T-helper 2 cell (primary cell): Measurements from ENCODE around the gene EXOC6B.

Source experiments
- DNase-seq, 5 experiments: peaks; one replicate each; pipeline versions ENCODE4 v3.0.0 to v3.0.0-alpha.2; 2012 to 2022

The EXOC6B gene

GRCh38 chr2:72341639-72342038 lies 484.2 kb downstream of the EXOC6B start:
- no peak for DNase-seq

GRCh38 chr2:72340665-72341064 lies 485.2 kb downstream of the EXOC6B start:
- no peak for DNase-seq

DNA sequence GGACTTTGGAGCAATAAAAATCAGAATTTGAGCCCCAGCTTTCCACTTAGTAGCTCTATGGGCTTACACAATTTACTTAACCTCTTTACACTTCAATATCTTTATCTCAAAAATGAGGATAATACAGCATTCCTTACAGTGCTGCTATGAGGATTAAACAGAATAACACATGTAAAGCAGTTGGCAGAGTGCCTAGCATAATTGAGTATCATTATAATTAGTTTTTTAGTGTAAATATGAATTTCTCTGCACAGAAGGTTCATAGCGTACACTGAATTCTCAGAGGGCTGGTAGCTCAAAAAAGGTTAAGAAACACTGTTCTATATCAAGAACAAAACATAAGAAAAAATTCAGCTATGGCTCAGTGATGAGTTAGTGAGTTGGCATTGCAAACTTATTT lies 487.8 kb downstream of the EXOC6B start:
- DNase-seq = no peak

DNA sequence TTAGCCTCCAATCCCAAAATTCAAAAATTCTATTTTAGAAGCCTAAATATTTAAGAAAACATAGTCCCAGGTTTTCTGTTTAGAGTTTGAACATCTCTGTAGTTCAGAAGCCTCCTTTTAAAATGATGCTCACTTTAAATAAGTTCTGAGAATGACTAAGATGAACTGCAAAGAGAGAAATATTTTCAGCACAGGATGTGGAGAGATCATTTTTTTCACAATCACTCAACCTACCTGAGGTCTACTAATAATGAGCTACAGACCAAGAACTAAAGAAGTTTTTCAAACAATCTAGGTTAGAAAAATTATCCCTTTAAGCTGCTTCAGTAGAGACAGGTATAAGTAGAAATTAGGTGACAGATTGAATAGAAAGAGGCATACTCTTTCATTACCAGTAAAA lies 493.1 kb downstream of the EXOC6B start:
- peak in 1 of 5 experiments; percentile 68 for DNase-seq

- DNase-seq = no peak
Measured at GRCh38 chr2:72330652-72331051, 495.2 kb downstream of the EXOC6B start.

- DNase-seq = no peak
Measured at GRCh38 chr2:72326759-72327158, 499.1 kb downstream of the EXOC6B start.

DNA sequence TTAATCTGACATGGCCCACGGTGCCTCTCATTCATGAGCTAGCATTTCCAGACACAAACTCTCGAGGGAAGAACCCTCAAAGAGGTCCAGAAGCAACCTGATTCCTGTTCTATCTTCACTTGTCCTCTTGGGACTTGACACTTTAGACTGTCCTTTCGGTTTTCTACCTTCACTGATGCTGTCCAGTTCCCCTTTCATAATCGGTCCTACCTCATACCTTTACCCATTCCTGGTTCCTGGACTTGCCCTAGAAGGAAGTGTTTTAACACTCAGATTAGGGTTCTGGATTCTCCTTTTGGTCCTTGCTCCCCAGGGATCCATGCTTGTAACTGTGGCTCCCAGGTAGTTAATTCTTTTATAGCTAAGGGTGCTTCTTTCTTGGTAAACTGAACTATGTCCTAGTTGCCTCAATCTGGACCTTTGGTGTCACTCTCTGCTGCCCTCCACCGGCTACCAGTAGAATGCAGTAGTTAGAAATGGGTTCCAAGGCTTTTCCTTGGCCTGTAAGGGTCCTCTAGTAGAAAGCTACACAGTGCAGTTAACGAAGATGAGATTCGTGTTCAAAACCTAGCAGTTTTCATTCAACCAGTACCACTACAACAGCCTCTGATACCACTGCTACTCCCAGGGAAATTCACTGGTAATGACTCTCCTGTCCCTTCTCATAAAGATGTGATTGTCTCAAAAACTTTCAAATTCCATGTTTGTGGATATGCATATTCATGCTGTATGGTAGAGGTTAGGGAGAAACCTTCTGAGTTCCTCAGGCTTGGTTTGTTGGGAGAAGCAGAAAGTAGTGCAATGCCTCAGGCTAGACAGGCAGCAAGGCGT lies 500.0 kb downstream of the EXOC6B start:
- DNase-seq = no peak

GRCh38 chr2:72316774-72317173 lies 509.1 kb downstream of the EXOC6B start:
- no peak for DNase-seq

DNA sequence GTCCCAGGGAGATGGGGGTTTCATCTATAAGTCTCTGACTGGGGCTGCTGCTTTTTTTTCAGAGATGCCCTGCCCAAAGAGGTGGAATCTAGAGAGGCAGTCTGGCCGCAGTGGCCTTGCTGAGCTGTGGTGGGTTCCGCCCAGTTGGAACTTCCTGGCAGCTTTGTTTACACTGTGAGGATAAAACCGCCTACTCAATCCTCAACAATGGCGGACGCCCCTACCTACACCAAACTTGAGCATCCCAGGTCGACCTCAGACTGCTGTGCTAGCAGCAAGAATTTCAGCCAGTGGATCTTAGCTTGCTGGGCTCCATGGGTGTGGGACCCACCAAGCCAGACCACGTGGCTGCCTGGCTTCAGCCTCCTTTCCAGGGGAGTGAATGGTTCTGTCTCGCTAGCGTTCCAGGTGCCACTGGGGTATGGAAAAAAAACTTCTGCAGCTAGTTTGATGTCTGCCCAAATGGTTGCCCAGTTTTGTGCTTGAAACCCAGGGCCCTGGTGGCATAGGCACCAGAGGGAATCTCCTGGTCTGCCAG lies 525.6 kb downstream of the EXOC6B start:
- DNase-seq = no peak

GRCh38 chr2:72293620-72294019 lies 532.2 kb downstream of the EXOC6B start:
- no peak for DNase-seq

- DNase-seq = no peak
Measured at GRCh38 chr2:72292433-72292832, 533.4 kb downstream of the EXOC6B start.

GRCh38 chr2:72291059-72291458 lies 534.8 kb downstream of the EXOC6B start:
- no peak for DNase-seq

DNA sequence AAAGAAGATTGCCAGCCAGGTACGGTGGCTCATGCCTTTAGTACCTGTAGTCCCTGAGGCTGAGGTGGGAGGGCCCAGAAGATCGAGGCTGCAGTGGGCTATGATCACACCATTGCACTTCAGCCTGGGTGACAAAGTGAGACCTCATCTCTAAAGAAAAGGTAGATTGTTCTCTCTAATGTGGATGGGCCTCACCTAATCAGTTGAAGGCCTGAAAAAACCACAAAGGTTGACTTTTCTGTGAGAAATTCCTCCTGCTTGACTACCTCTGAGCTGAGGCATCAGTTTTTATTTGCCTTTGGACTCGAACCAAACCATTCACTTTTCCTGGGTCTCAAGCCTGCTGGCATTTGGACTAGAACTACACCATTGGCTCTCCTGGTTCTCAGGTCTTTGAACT lies 536.1 kb downstream of the EXOC6B start:
- no peak for DNase-seq

GRCh38 chr2:72289283-72289682 lies 536.5 kb downstream of the EXOC6B start:
- no peak for DNase-seq

DNA sequence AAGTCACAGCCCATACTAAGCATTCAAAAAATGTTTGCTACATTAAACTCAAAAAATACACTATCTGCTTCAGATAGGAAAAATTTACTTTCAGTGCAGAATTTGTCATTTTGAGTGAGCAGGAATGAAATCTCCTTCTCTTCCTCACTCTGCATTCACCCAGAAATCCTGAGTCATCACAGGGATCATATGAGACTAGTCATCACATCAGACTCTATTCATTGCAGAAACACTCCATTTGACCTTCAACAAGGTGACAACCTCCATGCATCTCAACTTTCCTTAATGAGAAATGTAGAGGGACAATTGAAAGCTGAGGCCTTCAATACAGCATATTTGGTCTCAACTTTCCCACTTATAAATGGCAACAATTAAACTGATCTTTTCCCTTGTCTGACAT lies 547.8 kb downstream of the EXOC6B start:
- no peak for DNase-seq

GRCh38 chr2:72276876-72277275 lies 549.0 kb downstream of the EXOC6B start:
- DNase-seq = no peak

DNA sequence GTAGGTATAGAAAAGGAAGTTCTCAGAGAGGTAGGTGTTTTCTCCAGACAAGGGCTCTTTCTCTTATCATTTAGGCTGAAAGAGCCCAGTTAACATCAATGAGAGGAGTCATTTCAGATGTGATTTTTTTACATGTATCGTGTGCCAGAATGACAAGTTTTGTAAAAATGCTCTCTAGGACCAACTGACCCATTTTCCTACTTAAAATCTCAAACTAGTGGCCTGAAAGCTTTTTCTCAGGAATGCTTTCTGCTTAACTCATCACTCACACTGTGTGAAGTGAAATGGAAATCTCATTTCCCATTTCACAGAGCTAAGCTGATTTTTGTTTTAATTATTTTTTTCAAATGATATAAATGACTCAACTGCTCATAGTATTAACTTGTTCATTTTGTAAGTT lies 549.5 kb downstream of the EXOC6B start:
- no peak for DNase-seq

- DNase-seq = no peak
Measured at GRCh38 chr2:72275084-72275483, 550.7 kb downstream of the EXOC6B start.

GRCh38 chr2:72274380-72274797 lies 551.4 kb downstream of the EXOC6B start:
- DNase-seq = no peak

- DNase-seq = no peak
Measured at GRCh38 chr2:72273384-72273783, 552.4 kb downstream of the EXOC6B start.

- no peak for DNase-seq
Measured at GRCh38 chr2:72271766-72272641, 553.8 kb downstream of the EXOC6B start.

DNA sequence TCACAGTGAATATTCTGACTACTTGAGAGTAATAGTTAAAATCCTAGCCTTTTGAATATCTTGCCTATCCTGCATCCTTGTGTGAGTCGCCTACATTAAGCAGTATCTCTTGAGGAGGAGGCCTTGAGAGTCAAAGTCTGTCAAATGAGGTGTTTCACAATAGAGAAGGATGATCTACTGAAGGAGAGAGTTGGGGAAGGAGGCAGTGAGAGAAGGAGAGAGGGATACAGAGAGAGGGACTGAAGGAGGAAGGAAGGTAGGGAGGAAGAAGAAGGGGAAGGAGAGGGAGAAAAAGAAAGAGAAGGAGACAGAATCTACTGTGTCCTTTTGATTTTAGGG lies 554.6 kb downstream of the EXOC6B start:
- no peak for DNase-seq

DNA sequence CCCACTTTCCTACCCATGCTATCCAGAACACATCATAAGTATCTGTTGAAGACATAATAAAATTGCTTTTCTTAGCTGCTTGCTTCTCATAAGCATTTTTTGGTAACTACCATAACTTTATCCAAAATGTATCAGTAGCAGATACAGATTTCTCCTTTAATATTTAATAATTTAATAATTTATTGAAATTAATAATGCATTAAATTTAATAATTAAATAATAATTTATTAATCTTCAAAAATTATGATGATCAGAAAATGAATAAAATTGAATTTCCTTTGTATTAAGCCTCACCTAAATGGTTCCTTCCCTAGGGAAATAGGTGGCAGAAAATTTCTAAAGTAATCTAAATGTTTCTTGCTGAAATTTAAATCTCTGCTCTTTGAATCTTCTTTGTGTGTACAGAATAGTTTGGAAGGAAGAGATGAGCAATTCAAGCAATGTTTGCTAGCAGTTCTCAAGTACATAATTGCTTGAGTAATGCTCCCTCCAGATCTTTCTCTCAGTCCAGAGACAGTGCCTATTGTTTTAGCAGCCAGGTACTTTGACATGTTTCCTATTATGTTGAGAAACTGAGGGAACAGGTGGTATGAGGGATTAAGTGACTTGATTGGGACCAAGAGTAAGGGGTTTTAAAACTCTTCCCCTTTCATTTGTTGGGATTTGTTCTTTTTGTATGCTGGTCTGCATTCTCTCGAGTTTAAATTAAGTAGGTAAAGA lies 555.1 kb downstream of the EXOC6B start:
- DNase-seq = no peak
